Erythroblast (primary cell): ENCODE measurements around the gene RAB1A.

Experiments
- GATA1 ChIP-seq: IDR thresholded peaks from 2 replicates; pipeline ENCODE4 v1.6.1; 2011; ENCODE audit warnings: low read depth, mild to moderate bottlenecking, control low read depth, low read length, moderate library complexity
- POLR2A ChIP-seq: IDR thresholded peaks from 2 replicates; pipeline ENCODE4 v1.6.1; 2011; ENCODE audit warnings: mild to moderate bottlenecking, low read length

GRCh38 chr2:65112633-65113032 is 17.3 kb downstream of the RAB1A start:
- TF ChIP-seq POLR2A, result no peak
- TF ChIP-seq GATA1, result no peak
